Mesenchymal stem cell (in vitro differentiated cells and primary cell): ENCODE results near the gene ARHGAP24.
A peak's percentile ranks its signal among the peaks of the same experiment; 100 is the strongest.
"Not testable (repeated sequence)": the region's sequence is repeated elsewhere in the genome, so short reads cannot be mapped to it uniquely, and the experiment has no call there.

Source experiments
- DNase-seq: peaks from one replicate; pipeline ENCODE4 v3.0.0-alpha.2; 2013
- H2AFZ ChIP-seq: one replicate; pipeline ENCODE4 v1.6.1; 2013; ENCODE audit warnings: low read depth, mild to moderate bottlenecking, control low read depth, inconsistent platforms, low read length, moderate library complexity
- H2AK5ac ChIP-seq: 2 replicates; pipeline ENCODE4 v1.6.1; 2013; ENCODE audit warnings: low read length, moderate library complexity, mild to moderate bottlenecking, inconsistent platforms; ENCODE audit not compliant: severe bottlenecking
- H2BK120ac ChIP-seq: one replicate; pipeline ENCODE4 v1.6.1; 2013; ENCODE audit warnings: low read depth, mild to moderate bottlenecking, inconsistent platforms, low read length, moderate library complexity
- H2BK12ac ChIP-seq, 2 experiments: one replicate each; pipeline ENCODE4 v1.6.1; 2013; ENCODE audit warnings: inconsistent platforms in 2 of 2, low read length in 2 of 2, mild to moderate bottlenecking in 2 of 2, moderate library complexity in 2 of 2, control low read depth in 1 of 2
- H2BK15ac ChIP-seq: one replicate; pipeline ENCODE4 v1.6.1; 2013; ENCODE audit warnings: mild to moderate bottlenecking, low read depth, inconsistent platforms; ENCODE audit not compliant: poor library complexity, severe bottlenecking
- H2BK5ac ChIP-seq: 2 replicates; pipeline ENCODE4 v1.6.1; 2013; ENCODE audit warnings: low read depth, mild to moderate bottlenecking, low read length, control low read depth, inconsistent platforms; ENCODE audit not compliant: poor library complexity, severe bottlenecking
- H3K14ac ChIP-seq, 2 experiments: one replicate each; pipeline ENCODE4 v1.6.1; 2013; ENCODE audit warnings: inconsistent platforms in 2 of 2, low read length in 2 of 2, control low read depth in 1 of 2, mild to moderate bottlenecking in 1 of 2, moderate library complexity in 1 of 2
- H3K18ac ChIP-seq, 2 experiments: one replicate each; pipeline ENCODE4 v1.6.1; 2013; ENCODE audit warnings: inconsistent platforms in 2 of 2, low read length in 2 of 2, control low read depth in 1 of 2, low read depth in 1 of 2, mild to moderate bottlenecking in 1 of 2
- H3K23ac ChIP-seq, 2 experiments: one replicate each; pipeline ENCODE4 v1.6.1; 2013; ENCODE audit warnings: inconsistent platforms in 2 of 2, low read length in 2 of 2, mild to moderate bottlenecking in 2 of 2, moderate library complexity in 2 of 2, control low read depth in 1 of 2
- H3K27ac ChIP-seq: 2 replicates; pipeline ENCODE4 v1.5.1; 2013; ENCODE audit warnings: mild to moderate bottlenecking, moderate library complexity, low read length, control low read depth, inconsistent platforms; ENCODE audit not compliant: poor library complexity, severe bottlenecking
- H3K27me3 ChIP-seq, 2 experiments: 2 replicates each; pipeline versions ENCODE4 v1.6.1 to v1.7.0; 2013; ENCODE audit warnings: low read length in 2 of 2, mild to moderate bottlenecking in 2 of 2, moderate library complexity in 2 of 2, control low read depth in 1 of 2, inconsistent platforms in 1 of 2; ENCODE audit not compliant: control insufficient read depth in 1 of 2, insufficient read depth in 1 of 2
- H3K36me3 ChIP-seq, 2 experiments: 2 replicates each; pipeline versions ENCODE4 v1.6.1 to v1.7.0; 2013; ENCODE audit warnings: low read length in 2 of 2, control low read depth in 1 of 2, inconsistent platforms in 1 of 2, low read depth in 1 of 2, mild to moderate bottlenecking in 1 of 2; ENCODE audit not compliant: insufficient read depth in 2 of 2, control insufficient read depth in 1 of 2
- H3K4ac ChIP-seq, 2 experiments: one replicate each; pipeline ENCODE4 v1.6.1; 2013; ENCODE audit warnings: inconsistent platforms in 2 of 2, low read length in 2 of 2, mild to moderate bottlenecking in 2 of 2, moderate library complexity in 2 of 2, control low read depth in 1 of 2, low read depth in 1 of 2
- H3K4me1 ChIP-seq: 2 replicates; pipeline ENCODE4 v1.6.1; 2013; ENCODE audit warnings: low read depth, low read length, control low read depth; ENCODE audit not compliant: control insufficient read depth, insufficient read depth
- H3K4me2 ChIP-seq: 2 replicates; pipeline ENCODE4 v1.6.1; 2013; ENCODE audit warnings: low read length, mild to moderate bottlenecking, inconsistent platforms; ENCODE audit not compliant: poor library complexity, severe bottlenecking
- H3K4me3 ChIP-seq, 2 experiments: 2 replicates each; pipeline versions ENCODE4 v1.5.1 to v1.7.0; 2013; ENCODE audit warnings: low read length in 2 of 2, mild to moderate bottlenecking in 2 of 2, control low read depth in 1 of 2, low read depth in 1 of 2; ENCODE audit not compliant: insufficient read depth in 1 of 2
- H3K79me1 ChIP-seq: replicated peaks from 2 replicates; pipeline ENCODE4 v1.6.1; 2013; ENCODE audit warnings: mild to moderate bottlenecking, control low read depth, low read length, inconsistent platforms; ENCODE audit not compliant: poor library complexity, severe bottlenecking
- H3K9ac ChIP-seq: 2 replicates; pipeline ENCODE4 v1.7.0; 2013; ENCODE audit warnings: mild to moderate bottlenecking, low read length, moderate library complexity
- H3K9me3 ChIP-seq: 2 replicates; pipeline ENCODE4 v1.7.0; 2013; ENCODE audit warnings: mild to moderate bottlenecking, low read length; ENCODE audit not compliant: control insufficient read depth
- H4K8ac ChIP-seq: one replicate; pipeline ENCODE4 v1.6.1; 2013; ENCODE audit warnings: inconsistent platforms, mild to moderate bottlenecking, low read length, moderate library complexity
- H4K91ac ChIP-seq: one replicate; pipeline ENCODE4 v1.6.1; 2013; ENCODE audit warnings: mild to moderate bottlenecking, low read length, inconsistent platforms
- WGBS: methylation state at CpG from one replicate; pipeline ENCODE4 v1.1.7; 2013; ENCODE audit warnings: mixed read lengths; 5-methylcytosine and 5-hydroxymethylcytosine counted together

ARHGAP24 gene

DNA sequence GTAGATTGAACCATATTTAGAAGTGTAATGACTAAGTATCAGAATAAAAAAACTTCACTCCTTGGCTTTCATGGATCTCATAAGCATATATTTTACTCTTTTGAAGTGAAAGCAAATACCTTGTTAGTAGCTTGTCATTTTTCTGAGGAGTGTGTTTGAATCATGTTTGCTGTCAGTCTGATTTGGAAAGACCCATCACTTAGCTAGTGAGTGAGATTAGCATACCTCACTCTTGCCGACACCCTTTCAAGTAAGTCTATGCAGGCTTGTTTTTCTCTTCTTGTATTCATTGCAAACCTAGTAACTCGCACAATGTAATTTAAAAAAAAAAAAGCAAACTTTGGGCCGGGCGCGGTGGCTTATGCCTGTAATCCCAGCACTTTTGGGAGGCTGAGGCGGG is 360.0 kb downstream of the ARHGAP24 start:
- H2AFZ ChIP-seq, result no peak overlapping the region
- H3K27ac ChIP-seq, result no peak overlapping the region
- H2BK5ac ChIP-seq, result no peak overlapping the region
- 96% methylated on average over 6 of the region's 6 CpGs for WGBS
- H3K4me1 ChIP-seq, result peaks cover 2% of the 10 kb centered on the region
- no peak overlapping the region for H4K91ac ChIP-seq
- H3K4me3 ChIP-seq, result no peak overlapping the region
- no peak overlapping the region for H3K23ac ChIP-seq
- no peak overlapping the region for H3K4me2 ChIP-seq
- H4K8ac ChIP-seq, result no peak overlapping the region
- no peak overlapping the region for H2AK5ac ChIP-seq
- H3K9me3 ChIP-seq, result no peaks in the 10 kb centered on the region
- peaks cover 0 to 8% of the 10 kb centered on the region in 2 experiments for H3K36me3 ChIP-seq
- H2BK120ac ChIP-seq, result no peak overlapping the region
- H3K9ac ChIP-seq, result no peak overlapping the region
- no peak overlapping the region for H2BK12ac ChIP-seq
- no peak overlapping the region for H2BK15ac ChIP-seq
- no peak overlapping the region for H3K18ac ChIP-seq
- H3K14ac ChIP-seq, result no peak overlapping the region
- no peak for DNase-seq
- no peaks in the 10 kb centered on the region for H3K27me3 ChIP-seq
- peaks cover 19% of the 10 kb centered on the region for H3K79me1 ChIP-seq
- H3K4ac ChIP-seq, result no peak overlapping the region

DNA sequence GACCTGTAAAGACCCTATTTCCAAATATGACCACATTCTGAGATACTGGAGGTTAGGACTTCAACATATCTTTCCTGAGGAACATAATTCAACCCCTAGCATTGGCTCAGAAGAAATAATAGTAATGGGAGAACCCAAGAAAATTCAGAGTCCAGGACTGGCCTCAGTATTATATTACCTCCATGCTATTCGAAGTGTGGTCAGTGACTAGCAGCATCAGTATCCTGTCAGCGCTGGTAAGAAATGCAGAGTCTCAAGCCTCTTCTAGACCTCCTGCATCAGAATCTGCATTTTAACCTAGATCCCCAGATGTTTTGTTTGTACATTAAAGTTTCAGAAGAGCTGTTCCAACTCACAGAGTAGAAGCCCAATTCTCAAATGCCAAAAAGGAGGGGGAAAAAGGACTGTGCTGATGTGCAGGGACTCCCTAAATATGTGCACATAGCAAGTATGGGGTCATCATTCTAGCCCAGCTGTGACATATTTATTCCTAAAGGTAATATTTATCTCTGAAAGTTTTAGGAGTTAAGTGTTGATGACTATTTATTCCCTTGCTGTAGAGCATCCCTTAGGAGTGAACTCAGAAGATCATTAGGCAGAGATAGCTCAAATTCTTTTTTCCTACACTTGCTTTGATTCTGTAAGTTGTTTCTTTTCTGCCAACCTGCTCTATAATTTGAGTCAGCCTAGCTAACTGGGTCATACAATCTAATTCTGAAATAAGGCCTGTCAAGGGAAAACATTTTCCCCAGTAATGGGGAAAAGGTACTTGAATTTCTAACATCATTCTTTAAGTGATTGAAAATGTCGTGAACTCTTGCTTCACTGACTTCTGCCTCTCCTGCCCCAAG is 361.9 kb downstream of the ARHGAP24 start:
- H4K91ac ChIP-seq, result no peak overlapping the region
- H3K9ac ChIP-seq, result peak overlapping the region; percentile 29
- no peaks in the 10 kb centered on the region for H3K9me3 ChIP-seq
- H3K4me2 ChIP-seq, result no peak overlapping the region
- no peak overlapping the region for H2AK5ac ChIP-seq
- no peak overlapping the region for H3K23ac ChIP-seq
- H2BK5ac ChIP-seq, result no peak overlapping the region
- peaks cover 17% of the 10 kb centered on the region for H3K79me1 ChIP-seq
- no peak overlapping the region for H2BK120ac ChIP-seq
- DNase-seq, result no peak
- peak overlapping the region in 1 of 2 experiments; percentile 14 for H3K4me3 ChIP-seq
- H3K27me3 ChIP-seq, result no peaks in the 10 kb centered on the region
- peaks cover 2% of the 10 kb centered on the region for H3K4me1 ChIP-seq
- H3K18ac ChIP-seq, result no peak overlapping the region
- H3K4ac ChIP-seq, result no peak overlapping the region
- H4K8ac ChIP-seq, result no peak overlapping the region
- no peak overlapping the region for H2AFZ ChIP-seq
- WGBS, result 100% methylated on average over 2 of the region's 3 CpGs
- peaks cover 0 to 13% of the 10 kb centered on the region in 2 experiments for H3K36me3 ChIP-seq
- H3K27ac ChIP-seq, result no peak overlapping the region
- H2BK15ac ChIP-seq, result no peak overlapping the region
- no peak overlapping the region for H3K14ac ChIP-seq
- no peak overlapping the region for H2BK12ac ChIP-seq

DNA sequence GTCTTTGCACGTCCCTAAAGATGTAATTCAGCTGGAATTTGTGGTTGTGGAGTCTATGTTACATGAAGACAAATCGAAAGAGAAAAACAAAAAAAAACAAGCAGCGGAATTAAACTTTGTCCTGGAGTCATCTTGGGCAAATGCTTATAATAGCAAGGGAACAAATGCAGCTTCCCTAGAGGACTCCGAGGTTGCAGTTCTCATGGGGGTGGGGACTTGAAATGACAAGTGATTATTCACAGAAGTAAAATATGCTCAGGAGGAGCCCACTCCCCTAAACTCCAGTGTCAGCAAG is 362.4 kb downstream of the ARHGAP24 start:
- Histone ChIP-seq H4K91ac (no peak overlapping the region), H3K4me1 (no peaks in the 10 kb centered on the region), H3K79me1 (peaks cover 13% of the 10 kb centered on the region), H2BK120ac (no peak overlapping the region), H2AK5ac (no peak overlapping the region), H3K14ac (no peak overlapping the region), H3K4me2 (no peak overlapping the region), H3K27ac (no peak overlapping the region), H4K8ac (no peak overlapping the region), H3K18ac (no peak overlapping the region), H2BK12ac (no peak overlapping the region), H3K4ac (no peak overlapping the region), H2BK15ac (no peak overlapping the region), H3K27me3 (no peaks in the 10 kb centered on the region), H2AFZ (no peak overlapping the region), H3K36me3 (peaks cover 0 to 15% of the 10 kb centered on the region in 2 experiments), H3K23ac (no peak overlapping the region), H3K4me3 (peak overlapping the region in 1 of 2 experiments; percentile 14), H3K9ac (peak overlapping the region; percentile 29), H2BK5ac (no peak overlapping the region), H3K9me3 (no peaks in the 10 kb centered on the region)
- peak; percentile 55 for DNase-seq
- WGBS, result 65% methylated on average over 4 of the region's 4 CpGs

DNA sequence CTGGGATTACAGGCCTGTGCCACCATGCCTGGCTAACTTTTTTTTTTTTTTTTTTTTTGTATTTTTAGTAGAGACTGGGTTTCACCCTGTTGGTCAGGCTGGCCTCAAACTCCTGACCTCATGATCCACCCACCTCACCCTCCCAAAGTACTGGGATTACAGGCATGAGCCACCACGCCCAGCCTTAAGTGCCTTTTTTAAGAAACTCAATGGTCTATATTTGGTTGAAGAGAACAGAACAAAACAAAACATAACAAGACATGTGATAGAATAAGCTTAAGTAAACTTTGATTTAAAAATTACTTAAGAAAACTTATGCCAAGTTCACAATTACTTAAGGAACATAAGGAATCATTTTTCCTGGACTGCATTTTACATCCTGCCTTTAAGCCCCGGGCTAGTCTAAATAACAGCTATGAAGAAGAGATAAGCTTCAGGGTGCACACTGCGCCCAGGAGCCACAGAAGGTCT is 365.1 kb downstream of the ARHGAP24 start:
- not testable (repeated sequence) for H3K9ac ChIP-seq, H4K8ac ChIP-seq, H3K18ac ChIP-seq, H2BK5ac ChIP-seq, H2BK120ac ChIP-seq, DNase-seq, H3K27me3 ChIP-seq, H3K4me2 ChIP-seq, H2BK12ac ChIP-seq, H3K27ac ChIP-seq, H4K91ac ChIP-seq, H3K4me3 ChIP-seq, H3K9me3 ChIP-seq, H2AFZ ChIP-seq, H2AK5ac ChIP-seq, H3K4me1 ChIP-seq, H2BK15ac ChIP-seq, H3K4ac ChIP-seq, H3K14ac ChIP-seq
- WGBS, result 98% methylated on average over 2 of the region's 3 CpGs
- Histone ChIP-seq H3K36me3 (peaks cover 0 to 20% of the 10 kb centered on the region in 2 experiments), H3K79me1 (peaks cover 12% of the 10 kb centered on the region), H3K23ac (peak overlapping the region in 1 of 2 experiments; percentile 52)
